Measurements from ENCODE around the gene SCG3.

The SCG3 gene

GRCh38 chr15:51692154-51692553 lies 10.9 kb downstream of the SCG3 start:
- H3K4me1 ChIP-seq (ENCODE audit: control insufficient read depth, insufficient read depth, low read depth, low read length), result no peaks in the 10 kb centered on the region
- no peak overlapping the region for H2AFZ ChIP-seq (ENCODE audit: low read depth, low read length)
- H2BK15ac ChIP-seq (ENCODE audit: low read depth, poor library complexity, severe bottlenecking), result no peak overlapping the region
- H3K14ac ChIP-seq (ENCODE audit: low read length in 2 of 2), result no peak overlapping the region
- no peak overlapping the region for H3K4me3 ChIP-seq (ENCODE audit: insufficient read depth in 1 of 2, low read depth in 1 of 2, low read length in 2 of 2)
- H3K9me3 ChIP-seq (ENCODE audit: control insufficient read depth, low read length), result no peaks in the 10 kb centered on the region
- H4K91ac ChIP-seq (ENCODE audit: low read length), result no peak overlapping the region
- no peak overlapping the region for H2BK12ac ChIP-seq (ENCODE audit: low read length in 2 of 2)
- no peak overlapping the region for H3K18ac ChIP-seq (ENCODE audit: low read depth in 1 of 2, low read length in 2 of 2)
- no peak overlapping the region for H3K27ac ChIP-seq (ENCODE audit: low read length, poor library complexity, severe bottlenecking)
- H3K79me1 ChIP-seq (replicated peaks; ENCODE audit: low read length, poor library complexity, severe bottlenecking), result no peaks in the 10 kb centered on the region
- H3K4ac ChIP-seq (ENCODE audit: low read depth in 1 of 2, low read length in 2 of 2), result no peak overlapping the region
- no peaks in the 10 kb centered on the region for H3K36me3 ChIP-seq (ENCODE audit: control insufficient read depth in 1 of 2, insufficient read depth in 2 of 2, low read depth in 1 of 2, low read length in 2 of 2)
- H3K9ac ChIP-seq (ENCODE audit: low read length), result no peak overlapping the region
- H4K8ac ChIP-seq (ENCODE audit: low read length), result no peak overlapping the region
- DNase-seq, result no peak
- 81% methylated on average over 3 of the region's 3 CpGs for WGBS
- H3K23ac ChIP-seq (ENCODE audit: low read length in 2 of 2), result no peak overlapping the region
- H2AK5ac ChIP-seq (ENCODE audit: low read length, severe bottlenecking), result no peak overlapping the region
- no peak overlapping the region for H2BK120ac ChIP-seq (ENCODE audit: low read depth, low read length)
- H2BK5ac ChIP-seq (ENCODE audit: low read depth, low read length, poor library complexity, severe bottlenecking), result no peak overlapping the region
- H3K4me2 ChIP-seq (ENCODE audit: low read length, poor library complexity, severe bottlenecking), result no peak overlapping the region
- H3K27me3 ChIP-seq (ENCODE audit: control insufficient read depth in 1 of 2, insufficient read depth in 1 of 2, low read length in 2 of 2), result peaks cover 30 to 59% of the 10 kb centered on the region in 2 experiments

- Histone ChIP-seq H3K4me3 (ENCODE audit: insufficient read depth in 1 of 2, low read depth in 1 of 2, low read length in 2 of 2) (no peak overlapping the region), H2AFZ (ENCODE audit: low read depth, low read length) (no peak overlapping the region), H3K4me1 (ENCODE audit: control insufficient read depth, insufficient read depth, low read depth, low read length) (no peaks in the 10 kb centered on the region), H3K79me1 (replicated peaks; ENCODE audit: low read length, poor library complexity, severe bottlenecking) (no peaks in the 10 kb centered on the region), H3K4me2 (ENCODE audit: low read length, poor library complexity, severe bottlenecking) (no peak overlapping the region), H2BK5ac (ENCODE audit: low read depth, low read length, poor library complexity, severe bottlenecking) (no peak overlapping the region), H3K9ac (ENCODE audit: low read length) (no peak overlapping the region), H4K91ac (ENCODE audit: low read length) (no peak overlapping the region), H3K9me3 (ENCODE audit: control insufficient read depth, low read length) (no peaks in the 10 kb centered on the region), H3K36me3 (ENCODE audit: control insufficient read depth in 1 of 2, insufficient read depth in 2 of 2, low read depth in 1 of 2, low read length in 2 of 2) (no peaks in the 10 kb centered on the region), H3K27me3 (ENCODE audit: control insufficient read depth in 1 of 2, insufficient read depth in 1 of 2, low read length in 2 of 2) (peaks cover 25 to 51% of the 10 kb centered on the region in 2 experiments), H3K4ac (ENCODE audit: low read depth in 1 of 2, low read length in 2 of 2) (no peak overlapping the region), H2AK5ac (ENCODE audit: low read length, severe bottlenecking) (no peak overlapping the region), H4K8ac (ENCODE audit: low read length) (no peak overlapping the region), H3K23ac (ENCODE audit: low read length in 2 of 2) (no peak overlapping the region), H3K18ac (ENCODE audit: low read depth in 1 of 2, low read length in 2 of 2) (no peak overlapping the region), H2BK12ac (ENCODE audit: low read length in 2 of 2) (no peak overlapping the region), H3K27ac (ENCODE audit: low read length, poor library complexity, severe bottlenecking) (no peak overlapping the region), H3K14ac (ENCODE audit: low read length in 2 of 2) (no peak overlapping the region), H2BK15ac (ENCODE audit: low read depth, poor library complexity, severe bottlenecking) (no peak overlapping the region), H2BK120ac (ENCODE audit: low read depth, low read length) (no peak overlapping the region)
- WGBS, result 89% methylated on average over 5 of the region's 5 CpGs
- DNase-seq, result no peak
These were observed 15.3 kb downstream of the SCG3 start for GRCh38 chr15:51696566-51696965.

GRCh38 chr15:51697163-51697562 lies 15.9 kb downstream of the SCG3 start:
- Histone ChIP-seq H3K18ac (ENCODE audit: low read depth in 1 of 2, low read length in 2 of 2) (no peak overlapping the region), H2BK15ac (ENCODE audit: low read depth, poor library complexity, severe bottlenecking) (no peak overlapping the region), H3K79me1 (replicated peaks; ENCODE audit: low read length, poor library complexity, severe bottlenecking) (no peaks in the 10 kb centered on the region), H4K8ac (ENCODE audit: low read length) (no peak overlapping the region), H3K14ac (ENCODE audit: low read length in 2 of 2) (no peak overlapping the region), H3K27ac (ENCODE audit: low read length, poor library complexity, severe bottlenecking) (no peak overlapping the region), H2BK12ac (ENCODE audit: low read length in 2 of 2) (no peak overlapping the region), H3K4me2 (ENCODE audit: low read length, poor library complexity, severe bottlenecking) (no peak overlapping the region), H3K23ac (ENCODE audit: low read length in 2 of 2) (no peak overlapping the region), H3K4me3 (ENCODE audit: insufficient read depth in 1 of 2, low read depth in 1 of 2, low read length in 2 of 2) (no peak overlapping the region), H3K9ac (ENCODE audit: low read length) (no peak overlapping the region), H2BK5ac (ENCODE audit: low read depth, low read length, poor library complexity, severe bottlenecking) (no peak overlapping the region), H2AK5ac (ENCODE audit: low read length, severe bottlenecking) (no peak overlapping the region), H3K4me1 (ENCODE audit: control insufficient read depth, insufficient read depth, low read depth, low read length) (no peaks in the 10 kb centered on the region), H3K9me3 (ENCODE audit: control insufficient read depth, low read length) (no peaks in the 10 kb centered on the region), H3K27me3 (ENCODE audit: control insufficient read depth in 1 of 2, insufficient read depth in 1 of 2, low read length in 2 of 2) (peaks cover 19 to 45% of the 10 kb centered on the region in 2 experiments), H2AFZ (ENCODE audit: low read depth, low read length) (no peak overlapping the region), H4K91ac (ENCODE audit: low read length) (no peak overlapping the region), H3K36me3 (ENCODE audit: control insufficient read depth in 1 of 2, insufficient read depth in 2 of 2, low read depth in 1 of 2, low read length in 2 of 2) (no peaks in the 10 kb centered on the region), H2BK120ac (ENCODE audit: low read depth, low read length) (no peak overlapping the region), H3K4ac (ENCODE audit: low read depth in 1 of 2, low read length in 2 of 2) (no peak overlapping the region)
- WGBS, result 100% methylated on average over 2 of the region's 2 CpGs
- no peak for DNase-seq

- no peak overlapping the region for H2AFZ ChIP-seq (ENCODE audit: low read depth, low read length)
- no CpG with 5 or more reads among the region's 1 CpG for WGBS
- no peak overlapping the region for H4K8ac ChIP-seq (ENCODE audit: low read length)
- H3K4me1 ChIP-seq (ENCODE audit: control insufficient read depth, insufficient read depth, low read depth, low read length), result no peaks in the 10 kb centered on the region
- H3K4me3 ChIP-seq (ENCODE audit: insufficient read depth in 1 of 2, low read depth in 1 of 2, low read length in 2 of 2), result no peak overlapping the region
- H3K4ac ChIP-seq (ENCODE audit: low read depth in 1 of 2, low read length in 2 of 2), result no peak overlapping the region
- no peak overlapping the region for H2BK12ac ChIP-seq (ENCODE audit: low read length in 2 of 2)
- H3K79me1 ChIP-seq (replicated peaks; ENCODE audit: low read length, poor library complexity, severe bottlenecking), result no peaks in the 10 kb centered on the region
- H3K27me3 ChIP-seq (ENCODE audit: control insufficient read depth in 1 of 2, insufficient read depth in 1 of 2, low read length in 2 of 2), result peaks cover 16 to 30% of the 10 kb centered on the region in 2 experiments
- H2AK5ac ChIP-seq (ENCODE audit: low read length, severe bottlenecking), result no peak overlapping the region
- no peak overlapping the region for H3K9ac ChIP-seq (ENCODE audit: low read length)
- no peak overlapping the region for H3K4me2 ChIP-seq (ENCODE audit: low read length, poor library complexity, severe bottlenecking)
- no peaks in the 10 kb centered on the region for H3K36me3 ChIP-seq (ENCODE audit: control insufficient read depth in 1 of 2, insufficient read depth in 2 of 2, low read depth in 1 of 2, low read length in 2 of 2)
- no peak overlapping the region for H4K91ac ChIP-seq (ENCODE audit: low read length)
- H3K23ac ChIP-seq (ENCODE audit: low read length in 2 of 2), result no peak overlapping the region
- no peak overlapping the region for H2BK15ac ChIP-seq (ENCODE audit: low read depth, poor library complexity, severe bottlenecking)
- no peak overlapping the region for H3K18ac ChIP-seq (ENCODE audit: low read depth in 1 of 2, low read length in 2 of 2)
- no peak overlapping the region for H2BK120ac ChIP-seq (ENCODE audit: low read depth, low read length)
- no peak overlapping the region for H3K27ac ChIP-seq (ENCODE audit: low read length, poor library complexity, severe bottlenecking)
- H3K9me3 ChIP-seq (ENCODE audit: control insufficient read depth, low read length), result no peaks in the 10 kb centered on the region
- no peak overlapping the region for H3K14ac ChIP-seq (ENCODE audit: low read length in 2 of 2)
- no peak overlapping the region for H2BK5ac ChIP-seq (ENCODE audit: low read depth, low read length, poor library complexity, severe bottlenecking)
- no peak for DNase-seq
These were observed 18.1 kb downstream of the SCG3 start for GRCh38 chr15:51699373-51699772.

Measured in mesenchymal stem cell (in vitro differentiated cells and primary cell).